ENCODE data around the gene ADH5. TPM values are rescaled to one million over a fixed set of nuclear protein-coding genes. Genes with fewer than 3 reads are reported as not detected.
A peak's percentile ranks its signal among the peaks of the same experiment; 100 is the strongest.

Gene ADH5
- 100 to 1,000 TPM; 230 to 231 TPM for total RNA-seq
- 100 to 1,000 TPM; 219 to 268 TPM for polyA plus RNA-seq
- long read RNA-seq, donor 1, transcript ADH5-208 (6 exons, 1,909 nt) = minor isoform, 7 of 321 reads
- long read RNA-seq, donor 1, transcript ADH5-201 (9 exons, 2,615 nt) = major isoform, 281 of 321 reads
- long read RNA-seq, donor 1, partial matches to known transcripts = 24 of 321 reads
- long read RNA-seq, donor 1, other reads (novel, unspliced or antisense) = 9 of 321 reads
- long read RNA-seq, donor 2, transcript ADH5-201 (9 exons, 2,615 nt) = major isoform, 52 of 69 reads
- long read RNA-seq, donor 2, partial matches to known transcripts = 10 of 69 reads
- long read RNA-seq, donor 2, other reads (novel, unspliced or antisense) = 6 of 69 reads

- H3K4me3 ChIP-seq (ENCODE audit: low read length in 2 of 2) = peak within 1 kb of the TSS; percentile 94 to 97
- 0 to 1% methylated on average over 50 to 53 of the region's 53 CpGs for WGBS, 2 donors
- DNase-seq = peak; percentile 93 to 97
- H3K27ac ChIP-seq (ENCODE audit: low read depth in 1 of 2, low read length in 2 of 2) = peak within 1 kb of the TSS; percentile 95 to 98
- no peaks in the 10 kb centered on the region for H3K36me3 ChIP-seq (ENCODE audit: control insufficient read depth in 1 of 2, insufficient read depth in 2 of 2, low read length in 1 of 2)
- no peaks in the 10 kb centered on the region for H3K27me3 ChIP-seq (ENCODE audit: control insufficient read depth in 1 of 2, insufficient read depth in 2 of 2, low read length in 1 of 2)
- H3K4me1 ChIP-seq (ENCODE audit: control insufficient read depth in 1 of 2, insufficient read depth in 2 of 2, low read length in 2 of 2) = no peaks in the 10 kb centered on the region
- H3K9me3 ChIP-seq (ENCODE audit: control insufficient read depth, low read length) = no peaks in the 10 kb centered on the region
- intact Hi-C loops (cut with DNase I) = loop anchor here in 1 of 2 donors (10.0 kb wide), 2 partner anchors 116 to 316 kb away; no protein-coding TSS in a partner anchor
- peak; percentile 97 for ATAC-seq (ENCODE audit: low FRiP score)
Observed at GRCh38 chr4:99088481-99089365, at the start of gene ADH5. Gene ADH5, minus strand, starts transcription at chr4:99088788. Its CDS starts 88 bp downstream, at chr4:99088700.

GRCh38 chr4:99136329-99136728 lies 47.7 kb upstream of the ADH5 start:
- Histone ChIP-seq H3K4me3 (ENCODE audit: low read length in 2 of 2) (no peak overlapping the region), H3K36me3 (ENCODE audit: control insufficient read depth in 1 of 2, insufficient read depth in 2 of 2, low read length in 1 of 2) (no peaks in the 10 kb centered on the region), H3K27ac (ENCODE audit: low read depth in 1 of 2, low read length in 2 of 2) (no peak overlapping the region), H3K9me3 (ENCODE audit: control insufficient read depth, low read length) (no peaks in the 10 kb centered on the region), H3K4me1 (ENCODE audit: control insufficient read depth in 1 of 2, insufficient read depth in 2 of 2, low read length in 2 of 2) (no peaks in the 10 kb centered on the region), H3K27me3 (ENCODE audit: control insufficient read depth in 1 of 2, insufficient read depth in 2 of 2, low read length in 1 of 2) (no peaks in the 10 kb centered on the region)
- no peak for DNase-seq
- ATAC-seq (ENCODE audit: low FRiP score) = no peak
- intact Hi-C loops (cut with DNase I) = loop anchor here in 1 of 2 donors (10.0 kb wide), 1 partner anchor 68 kb away; no protein-coding TSS in a partner anchor

- no peak overlapping the region for H3K4me3 ChIP-seq (ENCODE audit: low read length in 2 of 2)
- 62 to 63% methylated on average over 3 of the region's 3 CpGs for WGBS, 2 donors
- DNase-seq (no peak), ATAC-seq (ENCODE audit: low FRiP score) (no peak)
- H3K27me3 ChIP-seq (ENCODE audit: control insufficient read depth in 1 of 2, insufficient read depth in 2 of 2, low read length in 1 of 2) = no peaks in the 10 kb centered on the region
- H3K27ac ChIP-seq (ENCODE audit: low read depth in 1 of 2, low read length in 2 of 2) = no peak overlapping the region
- no peaks in the 10 kb centered on the region for H3K36me3 ChIP-seq (ENCODE audit: control insufficient read depth in 1 of 2, insufficient read depth in 2 of 2, low read length in 1 of 2)
- intact Hi-C loops (cut with DNase I) = loop anchor here in 1 of 2 donors (10.0 kb wide), 1 partner anchor 69 kb away; no protein-coding TSS in a partner anchor
- H3K9me3 ChIP-seq (ENCODE audit: control insufficient read depth, low read length) = no peaks in the 10 kb centered on the region
- no peaks in the 10 kb centered on the region for H3K4me1 ChIP-seq (ENCODE audit: control insufficient read depth in 1 of 2, insufficient read depth in 2 of 2, low read length in 2 of 2)
Observed at GRCh38 chr4:99135541-99136162, 47.1 kb upstream of the ADH5 start.

- H3K4me3 ChIP-seq (ENCODE audit: low read length in 2 of 2) = no peak overlapping the region
- ATAC-seq (ENCODE audit: low FRiP score) (no peak), DNase-seq (no peak)
- WGBS, 2 donors = 62 to 99% methylated on average over 3 of the region's 3 CpGs
- intact Hi-C loops (cut with DNase I) = loop anchor here in 1 of 2 donors (10.0 kb wide), 1 partner anchor 70 kb away; no protein-coding TSS in a partner anchor
- no peak overlapping the region for H3K27ac ChIP-seq (ENCODE audit: low read depth in 1 of 2, low read length in 2 of 2)
- no peaks in the 10 kb centered on the region for H3K27me3 ChIP-seq (ENCODE audit: control insufficient read depth in 1 of 2, insufficient read depth in 2 of 2, low read length in 1 of 2)
- H3K9me3 ChIP-seq (ENCODE audit: control insufficient read depth, low read length) = no peaks in the 10 kb centered on the region
- H3K36me3 ChIP-seq (ENCODE audit: control insufficient read depth in 1 of 2, insufficient read depth in 2 of 2, low read length in 1 of 2) = no peaks in the 10 kb centered on the region
- no peaks in the 10 kb centered on the region for H3K4me1 ChIP-seq (ENCODE audit: control insufficient read depth in 1 of 2, insufficient read depth in 2 of 2, low read length in 2 of 2)
Observed at GRCh38 chr4:99134586-99134985, 46.0 kb upstream of the ADH5 start.

GRCh38 chr4:99131378-99131777 lies 42.8 kb upstream of the ADH5 start:
- WGBS, 2 donors = 35 to 91% methylated on average over 2 of the region's 2 CpGs
- Histone ChIP-seq H3K27ac (ENCODE audit: low read depth in 1 of 2, low read length in 2 of 2) (no peak overlapping the region), H3K27me3 (ENCODE audit: control insufficient read depth in 1 of 2, insufficient read depth in 2 of 2, low read length in 1 of 2) (no peaks in the 10 kb centered on the region), H3K9me3 (ENCODE audit: control insufficient read depth, low read length) (no peaks in the 10 kb centered on the region), H3K36me3 (ENCODE audit: control insufficient read depth in 1 of 2, insufficient read depth in 2 of 2, low read length in 1 of 2) (no peaks in the 10 kb centered on the region), H3K4me1 (ENCODE audit: control insufficient read depth in 1 of 2, insufficient read depth in 2 of 2, low read length in 2 of 2) (no peaks in the 10 kb centered on the region), H3K4me3 (ENCODE audit: low read length in 2 of 2) (no peak overlapping the region)
- DNase-seq (no peak), ATAC-seq (ENCODE audit: low FRiP score) (no peak)
- intact Hi-C loops (cut with DNase I) = loop anchor here in 1 of 2 donors (10.0 kb wide), 1 partner anchor 73 kb away; no protein-coding TSS in a partner anchor

GRCh38 chr4:99126376-99126775 lies 37.8 kb upstream of the ADH5 start:
- WGBS, 2 donors = 74 to 83% methylated on average over 1 of the region's 1 CpG
- no peaks in the 10 kb centered on the region for H3K4me1 ChIP-seq (ENCODE audit: control insufficient read depth in 1 of 2, insufficient read depth in 2 of 2, low read length in 2 of 2)
- DNase-seq (no peak), ATAC-seq (ENCODE audit: low FRiP score) (no peak)
- intact Hi-C loops (cut with DNase I) = no loop called here
- H3K27ac ChIP-seq (ENCODE audit: low read depth in 1 of 2, low read length in 2 of 2) = no peak overlapping the region
- H3K4me3 ChIP-seq (ENCODE audit: low read length in 2 of 2) = no peak overlapping the region
- H3K36me3 ChIP-seq (ENCODE audit: control insufficient read depth in 1 of 2, insufficient read depth in 2 of 2, low read length in 1 of 2) = no peaks in the 10 kb centered on the region
- no peaks in the 10 kb centered on the region for H3K9me3 ChIP-seq (ENCODE audit: control insufficient read depth, low read length)
- no peaks in the 10 kb centered on the region for H3K27me3 ChIP-seq (ENCODE audit: control insufficient read depth in 1 of 2, insufficient read depth in 2 of 2, low read length in 1 of 2)

- intact Hi-C loops (cut with DNase I) = no loop called here
- no peaks in the 10 kb centered on the region for H3K9me3 ChIP-seq (ENCODE audit: control insufficient read depth, low read length)
- ATAC-seq (ENCODE audit: low FRiP score) (no peak), DNase-seq (no peak)
- H3K4me3 ChIP-seq (ENCODE audit: low read length in 2 of 2) = no peak overlapping the region
- H3K27me3 ChIP-seq (ENCODE audit: control insufficient read depth in 1 of 2, insufficient read depth in 2 of 2, low read length in 1 of 2) = no peaks in the 10 kb centered on the region
- no peak overlapping the region for H3K27ac ChIP-seq (ENCODE audit: low read depth in 1 of 2, low read length in 2 of 2)
- H3K36me3 ChIP-seq (ENCODE audit: control insufficient read depth in 1 of 2, insufficient read depth in 2 of 2, low read length in 1 of 2) = no peaks in the 10 kb centered on the region
- H3K4me1 ChIP-seq (ENCODE audit: control insufficient read depth in 1 of 2, insufficient read depth in 2 of 2, low read length in 2 of 2) = no peaks in the 10 kb centered on the region
- WGBS, 2 donors = 82 to 90% methylated on average over 4 of the region's 4 CpGs
Observed at GRCh38 chr4:99121008-99121407, 32.4 kb upstream of the ADH5 start.

- H3K9me3 ChIP-seq (ENCODE audit: control insufficient read depth, low read length) = no peaks in the 10 kb centered on the region
- H3K4me1 ChIP-seq (ENCODE audit: control insufficient read depth in 1 of 2, insufficient read depth in 2 of 2, low read length in 2 of 2) = no peaks in the 10 kb centered on the region
- H3K36me3 ChIP-seq (ENCODE audit: control insufficient read depth in 1 of 2, insufficient read depth in 2 of 2, low read length in 1 of 2) = no peaks in the 10 kb centered on the region
- intact Hi-C loops (cut with DNase I) = no loop called here
- H3K27ac ChIP-seq (ENCODE audit: low read depth in 1 of 2, low read length in 2 of 2) = no peak overlapping the region
- DNase-seq (no peak), ATAC-seq (ENCODE audit: low FRiP score) (no peak)
- no peak overlapping the region for H3K4me3 ChIP-seq (ENCODE audit: low read length in 2 of 2)
- no peaks in the 10 kb centered on the region for H3K27me3 ChIP-seq (ENCODE audit: control insufficient read depth in 1 of 2, insufficient read depth in 2 of 2, low read length in 1 of 2)
- WGBS, 2 donors = 97% methylated on average over 5 of the region's 5 CpGs
Observed at GRCh38 chr4:99120501-99120900, 31.9 kb upstream of the ADH5 start.

Measured in aorta (tissue), 5 donors.